K562 (cell line): Measurements from ENCODE around the gene PTRHD1. TPM values are rescaled to one million over a fixed set of nuclear protein-coding genes. Genes with fewer than 3 reads are reported as not detected.

ENCODE experiments used
- ATAC-seq: fragments of 200-7000 bp; cut with Tn5 transposase; 3 replicates; pipeline ENCODE4 v1.9.1; 2020; ENCODE audit warnings: moderate library complexity
- BruUV-seq: library from RNA; stranded (reverse); fragments of 400-500 nt; replicated peaks from 2 replicates; lab custom pipeline; 2021; lab: Mats Ljungman, UMichigan
- CTCF ChIA-PET: fragments of 300-600 bp; formaldehyde crosslinking; extraction: SDS; loops from one replicate; lab custom pipeline; 2021; ENCODE audit warnings: low intra/inter-chr PET ratio; lab: Yijun Ruan, JAX
- POLR2A ChIA-PET: fragments of 300-600, 350-650 bp; sonication (Branson Sonifier 250); formaldehyde crosslinking; extraction: SDS; loops from one replicate; lab custom pipeline; 2021; ENCODE audit warnings: antibody characterized with exemption, inconsistent platforms; lab: Yijun Ruan, JAX
- DNase-seq, 4 experiments: peaks; one replicate each; pipeline versions ENCODE4 v3.0.0 to v3.0.0-alpha.2; 2011 to 2018; ENCODE audit warnings: low spot score in 3 of 4, mixed read lengths in 3 of 4; ENCODE audit errors: extremely low read depth in 1 of 4
- FAIRE-seq: peaks from 2 replicates; lab custom pipeline; 2011; peaks lifted over from hg19 to GRCh38; lab: Jason Lieb, UNC
- H2AFZ ChIP-seq: 2 replicates; pipeline ENCODE4 v1.6.0; 2011; ENCODE audit warnings: low read depth, low read length, control low read depth, inconsistent platforms
- H3K27ac ChIP-seq: fragments of 200-600 bp; 3 replicates; pipeline ENCODE4 v1.8.0; 2011; ENCODE audit warnings: low read depth, mild to moderate bottlenecking, control low read depth, inconsistent platforms, low read length, moderate library complexity, mixed read lengths; ENCODE audit errors: extremely low read depth
- H3K27me3 ChIP-seq, 2 experiments: fragments of 300-600 bp in 1 of 2; 2 replicates in 1 of 2; 3 replicates in 1 of 2; pipeline versions ENCODE4 v1.6.0 to v1.8.0; 2011; ENCODE audit warnings: inconsistent platforms in 2 of 2, low read length in 2 of 2, mild to moderate bottlenecking in 1 of 2, mixed read lengths in 1 of 2, moderate library complexity in 1 of 2; ENCODE audit not compliant: control insufficient read depth in 2 of 2, insufficient read depth in 2 of 2
- H3K36me3 ChIP-seq: fragments of 300-600 bp; 3 replicates; pipeline ENCODE4 v1.8.0; 2011; ENCODE audit warnings: mild to moderate bottlenecking, low read length, inconsistent platforms; ENCODE audit not compliant: control insufficient read depth, insufficient read depth
- H3K4me1 ChIP-seq, 2 experiments: fragments of 200-600 bp in 1 of 2; replicated peaks in 1 of 2; 2 replicates in 1 of 2; 3 replicates in 1 of 2; pipeline versions ENCODE4 v1.5.1 to v1.8.0; 2011; ENCODE audit warnings: inconsistent platforms in 2 of 2, low read length in 2 of 2, mild to moderate bottlenecking in 1 of 2, mixed read lengths in 1 of 2, moderate library complexity in 1 of 2; ENCODE audit not compliant: control insufficient read depth in 2 of 2, insufficient read depth in 2 of 2
- H3K4me2 ChIP-seq: 2 replicates; pipeline ENCODE4 v1.6.1; 2011; ENCODE audit warnings: low read length, control low read depth, inconsistent platforms, mixed read lengths; ENCODE audit not compliant: insufficient read depth
- H3K4me3 ChIP-seq: fragments of 200-600 bp; sonication (generic), shearing (Covaris generic); 2 replicates; pipeline ENCODE4 v1.5.1; 2016; ENCODE audit warnings: control low read depth, inconsistent platforms
- H3K79me2 ChIP-seq: fragments of 200-600 bp; 3 replicates; pipeline ENCODE4 v1.8.0; 2011; ENCODE audit warnings: low read length, inconsistent platforms; ENCODE audit not compliant: control insufficient read depth, insufficient read depth
- H3K9ac ChIP-seq, 2 experiments: 2 replicates each; pipeline versions ENCODE4 v1.6.0 to v1.6.1; 2011; ENCODE audit warnings: low read depth in 2 of 2, low read length in 2 of 2, control low read depth in 1 of 2, inconsistent platforms in 1 of 2, mild to moderate bottlenecking in 1 of 2, mixed read lengths in 1 of 2; ENCODE audit not compliant: insufficient read depth in 1 of 2
- H3K9me1 ChIP-seq: one replicate; pipeline ENCODE4 v1.6.0; 2011; ENCODE audit warnings: inconsistent platforms, mild to moderate bottlenecking, low read length, moderate library complexity; ENCODE audit not compliant: control insufficient read depth, insufficient read depth
- H3K9me3 ChIP-seq: replicated peaks from 2 replicates; pipeline ENCODE4 v1.5.1; 2011; ENCODE audit warnings: low read depth, low read length, inconsistent platforms; ENCODE audit not compliant: control insufficient read depth, insufficient read depth
- H4K20me1 ChIP-seq: replicated peaks from 2 replicates; pipeline ENCODE4 v1.6.1; 2011; ENCODE audit warnings: low read length, inconsistent platforms, mixed read lengths; ENCODE audit not compliant: control insufficient read depth, insufficient read depth
- ARID3A ChIP-seq: IDR thresholded peaks from 2 replicates; pipeline ENCODE4 v1.6.1; 2012; ENCODE audit warnings: low read depth, low read length, improper control_type of control experiment, borderline replicate concordance
- CREB3 ChIP-seq: fragments of 450-650 bp; conservative IDR thresholded peaks from 2 replicates; pipeline ENCODE4 v1.6.1; 2016; ENCODE audit warnings: missing genetic modification characterization, low read depth, mild to moderate bottlenecking, missing compliant biosample characterization, moderate library complexity
- DDX20 ChIP-seq: fragments of 450-650 bp; IDR thresholded peaks from 2 replicates; pipeline ENCODE4 v1.6.1; 2016; ENCODE audit warnings: missing genetic modification characterization, low read depth, mild to moderate bottlenecking, missing compliant biosample characterization, moderate library complexity
- E2F4 ChIP-seq: sonication (generic); formaldehyde crosslinking; IDR thresholded peaks from 2 replicates; pipeline ENCODE4 v1.8.0; 2022; ENCODE audit warnings: mild to moderate bottlenecking, low read depth, missing genetic modification reagents
- GABPA ChIP-seq: fragments of 200-800 bp; sonication (Bioruptor generic); conservative IDR thresholded peaks from 2 replicates; pipeline ENCODE4 v1.6.1; 2016; ENCODE audit warnings: low read depth, missing genetic modification characterization, missing compliant biosample characterization
- ILF3 ChIP-seq: fragments of 450-650 bp; IDR thresholded peaks from 2 replicates; pipeline ENCODE4 v1.6.1; 2018; ENCODE audit warnings: antibody characterized with exemption, mild to moderate bottlenecking, moderate library complexity, borderline replicate concordance
- PTRF ChIP-seq: fragments of 450-650 bp; IDR thresholded peaks from 2 replicates; pipeline ENCODE4 v1.6.1; 2016; ENCODE audit warnings: mild to moderate bottlenecking, missing genetic modification characterization, missing compliant biosample characterization
- PYGO2 ChIP-seq: fragments of 450-650 bp; IDR thresholded peaks from 2 replicates; pipeline ENCODE4 v1.6.1; 2016; ENCODE audit warnings: mild to moderate bottlenecking, missing genetic modification characterization, moderate library complexity, missing compliant biosample characterization
- SMAD4 ChIP-seq: fragments of 250-450 bp; sonication (Bioruptor Pico); conservative IDR thresholded peaks from 2 replicates; pipeline ENCODE4 v1.8.0; 2021; ENCODE audit warnings: inconsistent platforms, mild to moderate bottlenecking, moderate library complexity
- VEZF1 ChIP-seq: fragments of 200-800 bp; sonication (Bioruptor generic); IDR thresholded peaks from 2 replicates; pipeline ENCODE4 v1.6.1; 2017; ENCODE audit warnings: missing genetic modification characterization, missing compliant biosample characterization
- ZBTB26 ChIP-seq: fragments of 450-650 bp; formaldehyde crosslinking; IDR thresholded peaks from 2 replicates; pipeline ENCODE4 v1.4.0; 2022; ENCODE audit warnings: missing genetic modification characterization
- ZNF263 ChIP-seq: sonication (generic); formaldehyde crosslinking; IDR thresholded peaks from 2 replicates; pipeline ENCODE4 v1.8.0; 2022; ENCODE audit warnings: mild to moderate bottlenecking, missing genetic modification reagents, borderline replicate concordance
- ZNF445 ChIP-seq: fragments of 250-450 bp; sonication (Bioruptor Pico); IDR thresholded peaks from 2 replicates; pipeline ENCODE4 v1.4.0; 2020; ENCODE audit warnings: low read depth, mild to moderate bottlenecking, moderate library complexity
- WGBS: fragments of 100-300 bp; shearing (Covaris generic); methylation state at CpG from one replicate; pipeline ENCODE4 v1.1.6; 2016; ENCODE audit warnings: low coverage, mixed read lengths; ENCODE audit not compliant: insufficient coverage; ENCODE audit errors: missing lambda C conversion rate; 5-methylcytosine and 5-hydroxymethylcytosine counted together
- in situ Hi-C: fragments of 300-500 bp; cut with MboI; formaldehyde crosslinking; loops from 4 replicates; pipeline ENCODE4 v1.15.0; 2018; ENCODE audit warnings: inconsistent platforms, mixed read lengths
- intact Hi-C: fragments of 100-400 bp; cut with micrococcal nuclease; formaldehyde crosslinking; loops from 2 replicates; pipeline ENCODE4 v1.14.2; 2022
- polyA plus RNA-seq, 8 experiments: library from polyadenylated mRNA; depleted of rRNA in 4 of 8; stranded (reverse) in 5 of 8; unstranded in 3 of 8; fragments of >200 nt; fragmentation: Nextera tagmentation in 2 of 8; fragmentation: Illumina TruSeq in 1 of 8; extraction: Ambion mirVana in 2 of 8; extraction: Trizol in 1 of 8; gene quantifications; 2 replicates each; pipeline versions ENCODE4 v1.2.1 to v1.2.3, GENCODE V29; 2011 to 2014; ENCODE audit warnings: inconsistent platforms in 1 of 8, missing spikeins in 1 of 8
- total RNA-seq, 7 experiments: library from RNA; depleted of rRNA in 6 of 7; stranded (reverse); fragments of >200 nt in 6 of 7; fragmentation: Illumina TruSeq in 2 of 7; extraction: Trizol in 2 of 7; gene quantifications; 2 replicates each; pipeline versions ENCODE4 v1.2.1 to v1.2.3, GENCODE V29; 2011 to 2021; ENCODE audit warnings: low replicate concordance in 1 of 7

PTRHD1 gene
- total and polyA plus RNA-seq, 9 of the 15 experiments (the other 6 are each of a cell fraction or from before 2014, with no cell fraction given), result 15.8 to 83.2 (median 46.6) TPM

- Histone ChIP-seq H3K4me2 (no peak overlapping the region), H3K79me2 (no peaks in the 10 kb centered on the region), H4K20me1 (no peaks in the 10 kb centered on the region), H3K36me3 (peaks cover 81% of the 10 kb centered on the region; the same call in 2 of the 3 replicates), H3K9me3 (no peaks in the 10 kb centered on the region), H3K9me1 (no peaks in the 10 kb centered on the region), H3K27me3 (no peaks in the 10 kb centered on the region), H3K27ac (no peak overlapping the region), H3K9ac (no peak overlapping the region), H3K4me3 (no peak overlapping the region), H2AFZ (no peak overlapping the region), H3K4me1 (peaks cover 0 to 3% of the 10 kb centered on the region in 2 experiments; a peak in 2 of 5 replicates)
- 89% methylated on average over 3 of the region's 5 CpGs for WGBS
- CTCF ChIA-PET, result interaction anchor here (0.6 kb wide), 1 partner anchor 421 kb away, joined by 4 read pairs; no protein-coding TSS in a partner anchor
- intact Hi-C loops, result no loop called here
- no TSS peak for BruUV-seq
- in situ Hi-C loops, result loop anchor here (5.0 kb wide), 1 partner anchor 431 kb away; no protein-coding TSS in a partner anchor
- POLR2A ChIA-PET, result interaction anchor here (0.6 kb wide), 2 partner anchors 62 to 63 kb away, joined by 3 read pairs; no protein-coding TSS in a partner anchor
- no peak for DNase-seq
- no peak for ATAC-seq
- FAIRE-seq, result no peak
- no peak for TF ChIP-seq CREB3 (tag)
- TF ChIP-seq ZNF263 (CRISPR knock-in tag), result no peak
- no peak for TF ChIP-seq ILF3
- no peak for TF ChIP-seq PTRF (tag)
- TF ChIP-seq E2F4 (CRISPR knock-in tag), result no peak
- TF ChIP-seq ZBTB26 (CRISPR knock-in tag), result no peak
- no peak for TF ChIP-seq PYGO2
- no peak for TF ChIP-seq ARID3A
- TF ChIP-seq SMAD4, result no peak
- no peak for TF ChIP-seq GABPA (tag)
- TF ChIP-seq DDX20, result no peak
- no peak for TF ChIP-seq VEZF1 (CRISPR knock-in tag)
- TF ChIP-seq ZNF445 (CRISPR knock-in tag), result no peak
Observed at GRCh38 chr2:24837996-24838513, 44.9 kb upstream of the PTRHD1 start.
